GM23338 (cell line): ENCODE results near the gene SEMA4C. TPM values are rescaled to one million over a fixed set of nuclear protein-coding genes. Genes with fewer than 3 reads are reported as not detected.

Experiments
- ATAC-seq: fragments of 200-7000 bp; cut with Tn5 transposase; 3 replicates; pipeline ENCODE4 v1.9.1; 2020
- DNase-seq: peaks from one replicate; pipeline ENCODE4 v3.0.0-alpha.2; 2015; ENCODE audit warnings: low spot score
- H2AFZ ChIP-seq: fragments of 200-600 bp; sonication (generic); 2 replicates; pipeline ENCODE4 v1.8.0; 2016; ENCODE audit warnings: antibody characterized with exemption, mild to moderate bottlenecking, moderate library complexity
- H3F3A ChIP-seq: fragments of 200-600 bp; sonication (generic); replicated peaks from 2 replicates; pipeline ENCODE4 v1.8.0; 2017; ENCODE audit warnings: antibody characterized with exemption, mixed run types, low read depth
- H3K27ac ChIP-seq: fragments of 200-600 bp; sonication (generic); 2 replicates; pipeline ENCODE4 v1.6.1; 2016; ENCODE audit warnings: low read depth
- H3K27me3 ChIP-seq: fragments of 200-600 bp; sonication (generic); 2 replicates; pipeline ENCODE4 v1.8.0; 2016; ENCODE audit warnings: mild to moderate bottlenecking, mixed run types, moderate library complexity; ENCODE audit not compliant: insufficient read depth
- H3K36me3 ChIP-seq: fragments of 200-600 bp; sonication (generic); 2 replicates; pipeline ENCODE4 v1.8.0; 2016; ENCODE audit warnings: mild to moderate bottlenecking; ENCODE audit not compliant: insufficient read depth
- H3K4me1 ChIP-seq: fragments of 200-600 bp; sonication (generic); 2 replicates; pipeline ENCODE4 v1.8.0; 2016; ENCODE audit warnings: mild to moderate bottlenecking, moderate library complexity; ENCODE audit not compliant: insufficient read depth
- H3K4me2 ChIP-seq: fragments of 200-600 bp; sonication (generic); 2 replicates; pipeline ENCODE4 v1.7.1; 2017; ENCODE audit warnings: mixed run types
- H3K4me3 ChIP-seq: fragments of 200-600 bp; sonication (generic); 2 replicates; pipeline ENCODE4 v1.6.1; 2016; ENCODE audit warnings: mixed run types
- H3K79me2 ChIP-seq: fragments of 200-600 bp; sonication (generic); replicated peaks from 2 replicates; pipeline ENCODE4 v1.8.0; 2017; ENCODE audit warnings: mild to moderate bottlenecking; ENCODE audit not compliant: insufficient read depth
- H3K9me2 ChIP-seq: fragments of 200-600 bp; sonication (generic); 2 replicates; pipeline ENCODE4 v1.8.0; 2017; ENCODE audit not compliant: insufficient read depth
- H4K20me1 ChIP-seq: fragments of 200-600 bp; sonication (generic); replicated peaks from 2 replicates; pipeline ENCODE4 v1.8.0; 2017; ENCODE audit warnings: mild to moderate bottlenecking; ENCODE audit not compliant: insufficient read depth
- H3K27ac Mint-ChIP-seq: 2 replicates; pipeline ENCODE4 v1.8.0; 2020; ENCODE audit warnings: inconsistent platforms, mild to moderate bottlenecking, moderate library complexity, mixed read lengths
- H3K27me3 Mint-ChIP-seq: 3 replicates; pipeline ENCODE4 v1.8.0; 2022; ENCODE audit warnings: low read depth, mild to moderate bottlenecking, moderate library complexity, mixed read lengths, inconsistent platforms; ENCODE audit not compliant: insufficient read depth, poor library complexity
- H3K36me3 Mint-ChIP-seq: 3 replicates; pipeline ENCODE4 v1.8.0; 2021; ENCODE audit warnings: low read depth, mild to moderate bottlenecking, inconsistent platforms, moderate library complexity, mixed read lengths
- H3K4me1 Mint-ChIP-seq: 3 replicates; pipeline ENCODE4 v1.8.0; 2020; ENCODE audit warnings: mild to moderate bottlenecking, inconsistent platforms, mixed read lengths
- H3K4me3 Mint-ChIP-seq: 3 replicates; pipeline ENCODE4 v1.8.0; 2021; ENCODE audit warnings: moderate library complexity, mild to moderate bottlenecking, inconsistent platforms, mixed read lengths
- H3K9me3 Mint-ChIP-seq: 3 replicates; pipeline ENCODE4 v1.8.0; 2020; ENCODE audit warnings: moderate library complexity, mild to moderate bottlenecking, inconsistent platforms, mixed read lengths
- CREB1 ChIP-seq: fragments of 250-450 bp; sonication (Bioruptor Pico); IDR thresholded peaks from 2 replicates; pipeline ENCODE4 v1.5.0; 2020; ENCODE audit warnings: low read depth, mild to moderate bottlenecking, moderate library complexity
- EZH2 ChIP-seq: fragments of 200-600 bp; sonication (generic); IDR thresholded peaks from one replicate; pipeline ENCODE4 v1.8.0; 2017; ENCODE audit warnings: antibody characterized with exemption, mild to moderate bottlenecking, low read depth; ENCODE audit not compliant: unreplicated experiment
- EZH2phosphoT487 ChIP-seq: fragments of 200-600 bp; sonication (generic); IDR thresholded peaks from one replicate; pipeline ENCODE4 v1.8.1; 2018; ENCODE audit warnings: antibody characterized with exemption; ENCODE audit not compliant: unreplicated experiment
- JUNB ChIP-seq: IDR thresholded peaks from one replicate; pipeline ENCODE4 v1.6.1; 2016; ENCODE audit warnings: antibody characterized with exemption; ENCODE audit not compliant: unreplicated experiment
- NANOG ChIP-seq: IDR thresholded peaks from 2 replicates; pipeline ENCODE4 v1.6.1; 2016; ENCODE audit warnings: antibody characterized with exemption, borderline replicate concordance
- POLR2AphosphoS5 ChIP-seq: IDR thresholded peaks from 2 replicates; pipeline ENCODE4 v1.6.1; 2016; ENCODE audit warnings: antibody characterized with exemption, low read depth
- REST ChIP-seq: IDR thresholded peaks from one replicate; pipeline ENCODE4 v1.6.1; 2018; ENCODE audit warnings: antibody characterized with exemption; ENCODE audit not compliant: unreplicated experiment
- STAT1 ChIP-seq: IDR thresholded peaks from one replicate; pipeline ENCODE4 v1.6.1; 2016; ENCODE audit warnings: antibody characterized with exemption; ENCODE audit not compliant: unreplicated experiment
- ZNF114 ChIP-seq: fragments of 250-450 bp; sonication (Bioruptor Pico); IDR thresholded peaks from 2 replicates; pipeline ENCODE4 v1.5.0; 2020; ENCODE audit warnings: mild to moderate bottlenecking, moderate library complexity
- ZNF331 ChIP-seq: fragments of 250-450 bp; sonication (Bioruptor Pico); IDR thresholded peaks from 2 replicates; pipeline ENCODE4 v1.5.0; 2020; ENCODE audit warnings: low read depth, mild to moderate bottlenecking, moderate library complexity
- ZNF462 ChIP-seq: fragments of 250-450 bp; sonication (Bioruptor Pico); IDR thresholded peaks from 2 replicates; pipeline ENCODE4 v1.5.0; 2020; ENCODE audit warnings: mild to moderate bottlenecking, moderate library complexity
- polyA plus RNA-seq: library from polyadenylated mRNA; unstranded; fragments of >200 nt; fragmentation: Nextera tagmentation; extraction: Ambion mirVana; gene quantifications from 2 replicates; pipeline ENCODE4 v1.2.1, GENCODE V29; 2016
- total RNA-seq: library from RNA; depleted of rRNA; stranded (reverse); fragments of >200 nt; shearing (Covaris generic); gene quantifications from 2 replicates; pipeline ENCODE4 v1.2.3, GENCODE V29; 2014
- TF ChIP-seq, protein P1 (sequence below): IDR thresholded peaks from 2 replicates; pipeline ENCODE4 v1.6.1; 2016; ENCODE audit warnings: antibody characterized with exemption

The SEMA4C gene
- total and polyA plus RNA-seq, 2 experiments from 2014 or later = 16.8 to 80.7 TPM

DNA sequence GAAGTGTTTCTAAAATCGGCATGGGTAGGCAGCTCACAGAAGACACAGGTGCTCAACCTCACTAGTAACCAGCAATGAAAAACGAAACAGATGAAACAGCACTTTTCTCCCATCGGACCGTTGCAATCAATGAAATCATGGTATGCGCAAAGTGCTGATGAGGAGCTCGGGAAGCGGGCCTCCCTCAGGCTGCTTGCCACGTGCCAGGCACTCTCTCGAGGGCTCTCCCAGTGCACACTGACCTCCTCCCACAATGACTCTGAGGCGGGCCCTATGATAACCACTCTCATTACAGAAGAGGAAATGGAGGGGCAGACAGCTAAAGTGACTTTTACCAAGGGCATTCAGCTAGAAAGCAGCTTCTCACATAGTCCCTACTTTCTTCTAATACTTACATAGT, 22.3 kb downstream of the SEMA4C start (continued):
- TF ChIP-seq NANOG = no peak
- TF ChIP-seq REST = no peak
- TF ChIP-seq CREB1 (CRISPR knock-in tag) = no peak
- no peak for TF ChIP-seq POLR2AphosphoS5
- no peak for TF ChIP-seq ZNF331 (CRISPR knock-in tag)
- no peak for TF ChIP-seq STAT1
- no peak for TF ChIP-seq EZH2

GRCh38 chr2:96846825-96847224, 23.1 kb downstream of the SEMA4C start:
- Histone ChIP-seq H4K20me1 (no peaks in the 10 kb centered on the region), H3F3A (no peaks in the 10 kb centered on the region), H2AFZ (no peak overlapping the region), H3K4me2 (no peak overlapping the region), H3K27ac (no peak overlapping the region), H3K4me3 (no peak overlapping the region), H3K4me1 (no peaks in the 10 kb centered on the region), H3K36me3 (peaks cover 7% of the 10 kb centered on the region; the same call in 1 of the 2 replicates), H3K27me3 (no peaks in the 10 kb centered on the region), H3K79me2 (no peaks in the 10 kb centered on the region), H3K9me2 (no peaks in the 10 kb centered on the region)
- ATAC-seq = no peak
- no peaks in the 10 kb centered on the region; the same call in 1 of the 3 replicates for H3K4me1 Mint-ChIP-seq
- H3K36me3 Mint-ChIP-seq = peaks cover 35% of the 10 kb centered on the region
- H3K27me3 Mint-ChIP-seq = peaks cover 6% of the 10 kb centered on the region
- no peak overlapping the region for H3K27ac Mint-ChIP-seq
- H3K9me3 Mint-ChIP-seq = no peaks in the 10 kb centered on the region
- no peak overlapping the region for H3K4me3 Mint-ChIP-seq
- DNase-seq = no peak
- no peak for TF ChIP-seq ZNF331 (CRISPR knock-in tag)
- TF ChIP-seq EZH2 = no peak
- TF ChIP-seq, protein P1, sequence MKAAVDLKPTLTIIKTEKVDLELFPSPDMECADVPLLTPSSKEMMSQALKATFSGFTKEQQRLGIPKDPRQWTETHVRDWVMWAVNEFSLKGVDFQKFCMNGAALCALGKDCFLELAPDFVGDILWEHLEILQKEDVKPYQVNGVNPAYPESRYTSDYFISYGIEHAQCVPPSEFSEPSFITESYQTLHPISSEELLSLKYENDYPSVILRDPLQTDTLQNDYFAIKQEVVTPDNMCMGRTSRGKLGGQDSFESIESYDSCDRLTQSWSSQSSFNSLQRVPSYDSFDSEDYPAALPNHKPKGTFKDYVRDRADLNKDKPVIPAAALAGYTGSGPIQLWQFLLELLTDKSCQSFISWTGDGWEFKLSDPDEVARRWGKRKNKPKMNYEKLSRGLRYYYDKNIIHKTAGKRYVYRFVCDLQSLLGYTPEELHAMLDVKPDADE = no peak
- no peak for TF ChIP-seq POLR2AphosphoS5
- TF ChIP-seq ZNF462 (CRISPR knock-in tag) = no peak
- TF ChIP-seq JUNB = no peak
- no peak for TF ChIP-seq EZH2phosphoT487
- TF ChIP-seq ZNF114 (CRISPR knock-in tag) = no peak
